HL-60 (cell line): ENCODE measurements around the gene NUP210.

Experiments
- DNase-seq, 2 experiments: peaks; one replicate each; pipeline ENCODE4 v3.0.0-alpha.2; 2010 to 2020; ENCODE audit warnings: low read depth in 1 of 2, low spot score in 1 of 2
- H3K27ac ChIP-seq: fragments of 250-450 bp; sonication (Bioruptor Pico); replicated peaks from 2 replicates; pipeline ENCODE4 v1.5.1; 2020; ENCODE audit warnings: mild to moderate bottlenecking, moderate library complexity
- H3K27me3 ChIP-seq: fragments of 250-450 bp; sonication (Bioruptor Pico); 2 replicates; pipeline ENCODE4 v1.5.1; 2021; ENCODE audit warnings: mild to moderate bottlenecking, moderate library complexity; ENCODE audit not compliant: insufficient read depth, poor library complexity, severe bottlenecking
- H3K4me3 ChIP-seq: replicated peaks from 2 replicates; pipeline ENCODE4 v1.5.1; 2011; ENCODE audit warnings: mild to moderate bottlenecking, control low read depth, low read length; ENCODE audit not compliant: insufficient read depth
- CTCF ChIP-seq: IDR thresholded peaks from one replicate; pipeline ENCODE4 v1.5.1; 2011; ENCODE audit warnings: low read length, control low read depth, inconsistent platforms; ENCODE audit not compliant: insufficient read depth
- GABPA ChIP-seq: IDR thresholded peaks from 2 replicates; pipeline ENCODE4 v1.6.1; 2012; ENCODE audit warnings: low read depth
- POLR2AphosphoS5 ChIP-seq: IDR thresholded peaks from 2 replicates; pipeline ENCODE4 v1.6.1; 2012; ENCODE audit warnings: low read depth
- REST ChIP-seq: IDR thresholded peaks from 2 replicates; pipeline ENCODE4 v1.6.1; 2012; ENCODE audit warnings: low read depth; ENCODE audit not compliant: insufficient replicate concordance
- SPI1 ChIP-seq: IDR thresholded peaks from 2 replicates; pipeline ENCODE4 v1.6.1; 2012; ENCODE audit warnings: low read depth, mild to moderate bottlenecking, borderline replicate concordance

NUP210 gene

GRCh38 chr3:13346481-13347389 lies 73.4 kb downstream of the NUP210 start:
- no peak for TF ChIP-seq SPI1
- TF ChIP-seq POLR2AphosphoS5: no peak; the same call in 1 of the 2 replicates
- no peak for TF ChIP-seq GABPA
- TF ChIP-seq REST: no peak
- Histone ChIP-seq H3K27ac (no peak overlapping the region), H3K27me3 (no peaks in the 10 kb centered on the region), H3K4me3 (no peak overlapping the region)
- no peak for DNase-seq

- Histone ChIP-seq H3K4me3 (no peak overlapping the region), H3K27ac (no peak overlapping the region), H3K27me3 (no peaks in the 10 kb centered on the region)
- TF ChIP-seq REST (no peak), CTCF (no peak), POLR2AphosphoS5 (no peak), SPI1 (no peak), GABPA (no peak)
- DNase-seq: no peak
Observed at GRCh38 chr3:13345772-13346171, 74.3 kb downstream of the NUP210 start.

GRCh38 chr3:13345284-13345683 lies 74.8 kb downstream of the NUP210 start:
- DNase-seq: no peak
- H3K27ac ChIP-seq: no peak overlapping the region
- H3K4me3 ChIP-seq: no peak overlapping the region
- TF ChIP-seq GABPA (no peak), REST (no peak), SPI1 (no peak), CTCF (no peak), POLR2AphosphoS5 (no peak)
- no peaks in the 10 kb centered on the region for H3K27me3 ChIP-seq
